DMS 273 (cell line): ENCODE data around the gene TOMM20.
"Not testable (repeated sequence)": the region's sequence is repeated elsewhere in the genome, so short reads cannot be mapped to it uniquely, and the experiment has no call there.

ENCODE experiments used
- DNase-seq: peaks from one replicate; lab custom pipeline; 2025; ENCODE audit not compliant: unreplicated experiment; lab: John Stamatoyannopoulos, UW

TOMM20 gene

GRCh38 chr1:235128456-235129328 is at the start of gene TOMM20:
TSS of gene TOMM20 (minus strand) at chr1:235128837. CDS start at chr1:235128715, 122 bp downstream.
- DNase-seq = peak; percentile 99

GRCh38 chr1:235176486-235176885 is 47.8 kb upstream of the TOMM20 start:
- no peak for DNase-seq

GRCh38 chr1:235169986-235170385 is 41.3 kb upstream of the TOMM20 start:
- DNase-seq = no peak

GRCh38 chr1:235168375-235168774 is 39.7 kb upstream of the TOMM20 start:
- DNase-seq = no peak

GRCh38 chr1:235161685-235162327 is 33.2 kb upstream of the TOMM20 start:
- peak; percentile 32 for DNase-seq

- peak; percentile 96 for DNase-seq
Observed at GRCh38 chr1:235160957-235161684, 32.5 kb upstream of the TOMM20 start, which contains the start of gene RBM34. TSS of gene RBM34 (minus strand) at chr1:235161250. CDS start at chr1:235161226, 24 bp downstream.

- peak; percentile 81 for DNase-seq
Observed at GRCh38 chr1:235160383-235160956, 31.8 kb upstream of the TOMM20 start.

- DNase-seq = not testable (repeated sequence)
Observed at GRCh38 chr1:235159930-235160329, 31.3 kb upstream of the TOMM20 start.

GRCh38 chr1:235159284-235159683 is 30.6 kb upstream of the TOMM20 start:
- not testable (repeated sequence) for DNase-seq

- DNase-seq = no peak
Observed at GRCh38 chr1:235158680-235159079, 30.0 kb upstream of the TOMM20 start.

GRCh38 chr1:235157150-235157549 is 28.5 kb upstream of the TOMM20 start:
- no peak for DNase-seq

- no peak for DNase-seq
Observed at GRCh38 chr1:235156740-235157139, 28.1 kb upstream of the TOMM20 start.

GRCh38 chr1:235156265-235156664 is 27.6 kb upstream of the TOMM20 start:
- no peak for DNase-seq

GRCh38 chr1:235152235-235152634 is 23.6 kb upstream of the TOMM20 start:
- no peak for DNase-seq

GRCh38 chr1:235151033-235151432 is 22.4 kb upstream of the TOMM20 start:
- DNase-seq = no peak

GRCh38 chr1:235149824-235150223 is 21.2 kb upstream of the TOMM20 start:
- DNase-seq = no peak

- DNase-seq = no peak
Observed at GRCh38 chr1:235147269-235147668, 18.6 kb upstream of the TOMM20 start.

- no peak for DNase-seq
Observed at GRCh38 chr1:235145639-235146038, 17.0 kb upstream of the TOMM20 start.

- no peak for DNase-seq
Observed at GRCh38 chr1:235142991-235143390, 14.4 kb upstream of the TOMM20 start.

GRCh38 chr1:235139315-235139714 is 10.7 kb upstream of the TOMM20 start:
- DNase-seq = no peak

- DNase-seq = no peak
Observed at GRCh38 chr1:235138821-235139220, 10.2 kb upstream of the TOMM20 start.
